K562 (cell line): ENCODE data around the gene SEPTIN8. TPM values are rescaled to one million over a fixed set of nuclear protein-coding genes. Genes with fewer than 3 reads are reported as not detected.

Experiments
- ATAC-seq: fragments of 200-7000 bp; cut with Tn5 transposase; 3 replicates; pipeline ENCODE4 v1.9.1; 2020; ENCODE audit warnings: moderate library complexity
- BruUV-seq: library from RNA; stranded (reverse); fragments of 400-500 nt; replicated peaks from 2 replicates; lab custom pipeline; 2021; lab: Mats Ljungman, UMichigan
- CTCF ChIA-PET: fragments of 300-600 bp; formaldehyde crosslinking; extraction: SDS; loops from one replicate; lab custom pipeline; 2021; ENCODE audit warnings: low intra/inter-chr PET ratio; lab: Yijun Ruan, JAX
- POLR2A ChIA-PET: fragments of 300-600, 350-650 bp; sonication (Branson Sonifier 250); formaldehyde crosslinking; extraction: SDS; loops from one replicate; lab custom pipeline; 2021; ENCODE audit warnings: antibody characterized with exemption, inconsistent platforms; lab: Yijun Ruan, JAX
- DNase-seq, 4 experiments: peaks; one replicate each; pipeline versions ENCODE4 v3.0.0 to v3.0.0-alpha.2; 2011 to 2018; ENCODE audit warnings: low spot score in 3 of 4, mixed read lengths in 3 of 4; ENCODE audit errors: extremely low read depth in 1 of 4
- FAIRE-seq: peaks from 2 replicates; lab custom pipeline; 2011; peaks lifted over from hg19 to GRCh38; lab: Jason Lieb, UNC
- H2AFZ ChIP-seq: 2 replicates; pipeline ENCODE4 v1.6.0; 2011; ENCODE audit warnings: low read depth, low read length, control low read depth, inconsistent platforms
- H3K27ac ChIP-seq: fragments of 200-600 bp; 3 replicates; pipeline ENCODE4 v1.8.0; 2011; ENCODE audit warnings: low read depth, mild to moderate bottlenecking, control low read depth, inconsistent platforms, low read length, moderate library complexity, mixed read lengths; ENCODE audit errors: extremely low read depth
- H3K27me3 ChIP-seq, 2 experiments: fragments of 300-600 bp in 1 of 2; 2 replicates in 1 of 2; 3 replicates in 1 of 2; pipeline versions ENCODE4 v1.6.0 to v1.8.0; 2011; ENCODE audit warnings: inconsistent platforms in 2 of 2, low read length in 2 of 2, mild to moderate bottlenecking in 1 of 2, mixed read lengths in 1 of 2, moderate library complexity in 1 of 2; ENCODE audit not compliant: control insufficient read depth in 2 of 2, insufficient read depth in 2 of 2
- H3K36me3 ChIP-seq: fragments of 300-600 bp; 3 replicates; pipeline ENCODE4 v1.8.0; 2011; ENCODE audit warnings: mild to moderate bottlenecking, low read length, inconsistent platforms; ENCODE audit not compliant: control insufficient read depth, insufficient read depth
- H3K4me1 ChIP-seq, 2 experiments: fragments of 200-600 bp in 1 of 2; replicated peaks in 1 of 2; 2 replicates in 1 of 2; 3 replicates in 1 of 2; pipeline versions ENCODE4 v1.5.1 to v1.8.0; 2011; ENCODE audit warnings: inconsistent platforms in 2 of 2, low read length in 2 of 2, mild to moderate bottlenecking in 1 of 2, mixed read lengths in 1 of 2, moderate library complexity in 1 of 2; ENCODE audit not compliant: control insufficient read depth in 2 of 2, insufficient read depth in 2 of 2
- H3K4me2 ChIP-seq: 2 replicates; pipeline ENCODE4 v1.6.1; 2011; ENCODE audit warnings: low read length, control low read depth, inconsistent platforms, mixed read lengths; ENCODE audit not compliant: insufficient read depth
- H3K4me3 ChIP-seq: fragments of 200-600 bp; sonication (generic), shearing (Covaris generic); 2 replicates; pipeline ENCODE4 v1.5.1; 2016; ENCODE audit warnings: control low read depth, inconsistent platforms
- H3K79me2 ChIP-seq: fragments of 200-600 bp; 3 replicates; pipeline ENCODE4 v1.8.0; 2011; ENCODE audit warnings: low read length, inconsistent platforms; ENCODE audit not compliant: control insufficient read depth, insufficient read depth
- H3K9ac ChIP-seq, 2 experiments: 2 replicates each; pipeline versions ENCODE4 v1.6.0 to v1.6.1; 2011; ENCODE audit warnings: low read depth in 2 of 2, low read length in 2 of 2, control low read depth in 1 of 2, inconsistent platforms in 1 of 2, mild to moderate bottlenecking in 1 of 2, mixed read lengths in 1 of 2; ENCODE audit not compliant: insufficient read depth in 1 of 2
- H3K9me1 ChIP-seq: one replicate; pipeline ENCODE4 v1.6.0; 2011; ENCODE audit warnings: inconsistent platforms, mild to moderate bottlenecking, low read length, moderate library complexity; ENCODE audit not compliant: control insufficient read depth, insufficient read depth
- H3K9me3 ChIP-seq: replicated peaks from 2 replicates; pipeline ENCODE4 v1.5.1; 2011; ENCODE audit warnings: low read depth, low read length, inconsistent platforms; ENCODE audit not compliant: control insufficient read depth, insufficient read depth
- H4K20me1 ChIP-seq: replicated peaks from 2 replicates; pipeline ENCODE4 v1.6.1; 2011; ENCODE audit warnings: low read length, inconsistent platforms, mixed read lengths; ENCODE audit not compliant: control insufficient read depth, insufficient read depth
- CBX3 ChIP-seq, 2 experiments: IDR thresholded peaks; 1 replicate in 1 of 2; 2 replicates in 1 of 2; pipeline ENCODE4 v1.6.1; 2012; ENCODE audit warnings: inconsistent platforms in 2 of 2, low read length in 2 of 2, borderline replicate concordance in 1 of 2, control low read depth in 1 of 2
- ETV6 ChIP-seq, 3 experiments: fragments of 150-350 bp in 1 of 3; sonication (generic) in 1 of 3; formaldehyde crosslinking in 1 of 3; IDR thresholded peaks; 2 replicates each; pipeline versions ENCODE4 v1.6.1 to v1.8.0; 2014 to 2022; ENCODE audit warnings: borderline replicate concordance in 2 of 3, low read depth in 2 of 3, antibody characterized with exemption in 1 of 3, low read length in 1 of 3, mild to moderate bottlenecking in 1 of 3, missing genetic modification reagents in 1 of 3
- HDAC2 ChIP-seq: fragments of 450-650 bp; IDR thresholded peaks from 2 replicates; pipeline ENCODE4 v1.6.1; 2016; ENCODE audit warnings: mild to moderate bottlenecking
- NFE2 ChIP-seq: IDR thresholded peaks from 2 replicates; pipeline ENCODE4 v1.6.1; 2014; ENCODE audit warnings: antibody characterized with exemption, low read depth
- WGBS: fragments of 100-300 bp; shearing (Covaris generic); methylation state at CpG from one replicate; pipeline ENCODE4 v1.1.6; 2016; ENCODE audit warnings: low coverage, mixed read lengths; ENCODE audit not compliant: insufficient coverage; ENCODE audit errors: missing lambda C conversion rate; 5-methylcytosine and 5-hydroxymethylcytosine counted together
- in situ Hi-C: fragments of 300-500 bp; cut with MboI; formaldehyde crosslinking; loops from 4 replicates; pipeline ENCODE4 v1.15.0; 2018; ENCODE audit warnings: inconsistent platforms, mixed read lengths
- intact Hi-C: fragments of 100-400 bp; cut with micrococcal nuclease; formaldehyde crosslinking; loops from 2 replicates; pipeline ENCODE4 v1.14.2; 2022
- polyA plus RNA-seq, 8 experiments: library from polyadenylated mRNA; depleted of rRNA in 4 of 8; stranded (reverse) in 5 of 8; unstranded in 3 of 8; fragments of >200 nt; fragmentation: Nextera tagmentation in 2 of 8; fragmentation: Illumina TruSeq in 1 of 8; extraction: Ambion mirVana in 2 of 8; extraction: Trizol in 1 of 8; gene quantifications; 2 replicates each; pipeline versions ENCODE4 v1.2.1 to v1.2.3, GENCODE V29; 2011 to 2014; ENCODE audit warnings: inconsistent platforms in 1 of 8, missing spikeins in 1 of 8
- total RNA-seq, 7 experiments: library from RNA; depleted of rRNA in 6 of 7; stranded (reverse); fragments of >200 nt in 6 of 7; fragmentation: Illumina TruSeq in 2 of 7; extraction: Trizol in 2 of 7; gene quantifications; 2 replicates each; pipeline versions ENCODE4 v1.2.1 to v1.2.3, GENCODE V29; 2011 to 2021; ENCODE audit warnings: low replicate concordance in 1 of 7

The SEPTIN8 gene
- total and polyA plus RNA-seq, 9 of the 15 experiments (the other 6 are each of a cell fraction or from before 2014, with no cell fraction given), result 19.3 to 142 (median 101) TPM

GRCh38 chr5:132816554-132816953 is 39.5 kb upstream of the SEPTIN8 start (continued):
- TF ChIP-seq ETV6 (IDR thresholded peaks at IDR 0.05; ENCODE audit: borderline replicate concordance in 1 of 2, low read depth in 2 of 2, low read length in 1 of 2), result no peak
- TF ChIP-seq ETV6 (CRISPR knock-in tag; IDR thresholded peaks at IDR 0.05; ENCODE audit: borderline replicate concordance), result no peak
- TF ChIP-seq NFE2, result no peak
- TF ChIP-seq CBX3 (IDR thresholded peaks at IDR 0.05; ENCODE audit: borderline replicate concordance in 1 of 2, low read length in 2 of 2), result no peak

DNA sequence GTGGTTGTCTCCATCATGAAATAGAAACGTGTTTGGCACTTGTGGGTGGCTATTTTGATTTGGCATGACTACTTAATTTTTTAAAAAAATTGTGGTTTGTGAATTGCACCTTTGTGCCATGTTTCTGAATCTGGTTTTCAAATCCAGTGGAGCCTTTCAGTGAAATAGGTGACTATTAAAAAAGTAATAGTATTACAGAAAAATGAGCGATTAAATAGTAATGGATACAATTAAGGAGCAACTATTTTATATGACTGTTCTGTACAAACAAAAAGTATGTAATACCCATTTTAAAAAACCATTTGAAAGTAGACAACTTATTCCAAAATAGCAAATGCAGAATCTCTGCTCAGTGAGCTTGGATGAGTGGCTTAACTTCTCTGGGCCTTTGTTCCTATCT is 39.0 kb upstream of the SEPTIN8 start:
- H2AFZ ChIP-seq, result no peak overlapping the region
- intact Hi-C loops, result no loop called here
- no TSS peak for BruUV-seq
- ChIA-PET CTCF (no interaction called here), POLR2A (interaction anchor here (0.6 kb wide), 2 partner anchors 15 kb away, joined by 3 to 4 read pairs; no protein-coding TSS in a partner anchor)
- ATAC-seq (no peak), FAIRE-seq (peak; percentile 15), DNase-seq (no peak)
- H3K9me1 ChIP-seq, result no peaks in the 10 kb centered on the region
- no peak overlapping the region for H3K27ac ChIP-seq
- peaks cover 2 to 12% of the 10 kb centered on the region in 2 experiments; a peak in 3 of 5 replicates for H3K4me1 ChIP-seq
- H3K36me3 ChIP-seq, result no peaks in the 10 kb centered on the region
- no peak overlapping the region for H3K9ac ChIP-seq
- no peaks in the 10 kb centered on the region for H3K79me2 ChIP-seq
- 46% methylated on average over 2 of the region's 2 CpGs for WGBS
- no peaks in the 10 kb centered on the region for H3K27me3 ChIP-seq
- in situ Hi-C loops, result no loop called here
- no peak overlapping the region for H3K4me3 ChIP-seq
- no peak overlapping the region for H3K4me2 ChIP-seq
- no peaks in the 10 kb centered on the region for H3K9me3 ChIP-seq
- TF ChIP-seq HDAC2, result no peak
- no peaks in the 10 kb centered on the region for H4K20me1 ChIP-seq
